ENCODE results near the gene APOL6.
"Not testable (repeated sequence)": the region's sequence is repeated elsewhere in the genome, so short reads cannot be mapped to it uniquely, and the experiment has no call there.

GRCh38 chr22:35623885-35624284 is 24.4 kb upstream of the APOL6 start:
- TF ChIP-seq POLR2AphosphoS5, CTCF, POLR2A (IDR thresholded peaks at IDR 0.05): not testable (repeated sequence)

Data from prostate gland (tissue), 2 donors.